D721Med (cell line): ENCODE measurements around the gene EDARADD.

ENCODE experiments used
- DNase-seq: peaks from one replicate; pipeline ENCODE4 v3.0.0; 2011; ENCODE audit warnings: low spot score; ENCODE audit not compliant: insufficient read length
- FAIRE-seq: peaks from 2 replicates; lab custom pipeline; 2011; peaks lifted over from hg19 to GRCh38; lab: Jason Lieb, UNC
- TF ChIP-seq, protein P1 (sequence below): IDR thresholded peaks from 2 replicates; pipeline ENCODE4 v1.5.1; 2012; ENCODE audit warnings: mild to moderate bottlenecking, control low read depth; ENCODE audit not compliant: insufficient read depth; ENCODE audit errors: missing control alignments

The EDARADD gene

GRCh38 chr1:236371083-236371482 lies 23.0 kb upstream of the EDARADD start:
- FAIRE-seq, result no peak
- TF ChIP-seq, protein P1, sequence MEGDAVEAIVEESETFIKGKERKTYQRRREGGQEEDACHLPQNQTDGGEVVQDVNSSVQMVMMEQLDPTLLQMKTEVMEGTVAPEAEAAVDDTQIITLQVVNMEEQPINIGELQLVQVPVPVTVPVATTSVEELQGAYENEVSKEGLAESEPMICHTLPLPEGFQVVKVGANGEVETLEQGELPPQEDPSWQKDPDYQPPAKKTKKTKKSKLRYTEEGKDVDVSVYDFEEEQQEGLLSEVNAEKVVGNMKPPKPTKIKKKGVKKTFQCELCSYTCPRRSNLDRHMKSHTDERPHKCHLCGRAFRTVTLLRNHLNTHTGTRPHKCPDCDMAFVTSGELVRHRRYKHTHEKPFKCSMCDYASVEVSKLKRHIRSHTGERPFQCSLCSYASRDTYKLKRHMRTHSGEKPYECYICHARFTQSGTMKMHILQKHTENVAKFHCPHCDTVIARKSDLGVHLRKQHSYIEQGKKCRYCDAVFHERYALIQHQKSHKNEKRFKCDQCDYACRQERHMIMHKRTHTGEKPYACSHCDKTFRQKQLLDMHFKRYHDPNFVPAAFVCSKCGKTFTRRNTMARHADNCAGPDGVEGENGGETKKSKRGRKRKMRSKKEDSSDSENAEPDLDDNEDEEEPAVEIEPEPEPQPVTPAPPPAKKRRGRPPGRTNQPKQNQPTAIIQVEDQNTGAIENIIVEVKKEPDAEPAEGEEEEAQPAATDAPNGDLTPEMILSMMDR, result no peak
- no peak for DNase-seq

DNA sequence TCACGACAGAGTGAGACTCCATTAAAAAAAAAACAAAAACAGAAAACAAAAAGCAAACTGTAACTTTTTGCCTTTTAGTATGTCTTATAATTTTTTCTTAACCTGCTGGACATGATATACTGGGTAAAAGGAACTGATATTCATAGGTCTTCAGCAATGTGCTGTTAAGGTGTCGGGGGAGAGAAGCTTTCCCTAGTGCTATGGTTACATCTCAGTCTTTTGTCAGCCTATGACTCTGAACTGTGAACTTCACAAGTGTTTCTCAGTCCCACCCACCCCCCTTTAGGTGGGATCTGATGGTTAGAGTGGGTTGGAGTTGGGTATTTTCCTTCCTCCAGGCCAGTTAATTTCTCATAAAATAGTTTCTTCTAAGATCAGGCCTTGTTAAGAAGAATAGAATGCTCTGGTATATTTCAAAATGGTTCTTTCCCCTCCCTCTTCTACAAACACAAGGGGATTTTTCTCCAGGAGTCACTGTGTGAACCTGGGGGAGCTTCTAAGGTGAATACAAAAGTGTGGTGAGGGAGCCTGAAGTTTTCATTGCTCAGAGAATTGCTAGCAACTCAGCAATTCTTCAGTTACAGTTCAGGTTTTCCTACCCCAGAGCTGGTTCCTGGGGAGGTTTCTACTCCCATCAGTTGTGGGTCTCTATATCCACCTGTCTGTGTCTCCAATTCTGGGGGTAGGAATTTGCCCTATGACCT lies 16.1 kb upstream of the EDARADD start:
- TF ChIP-seq, protein P1, result no peak
- DNase-seq (no peak), FAIRE-seq (no peak)

DNA sequence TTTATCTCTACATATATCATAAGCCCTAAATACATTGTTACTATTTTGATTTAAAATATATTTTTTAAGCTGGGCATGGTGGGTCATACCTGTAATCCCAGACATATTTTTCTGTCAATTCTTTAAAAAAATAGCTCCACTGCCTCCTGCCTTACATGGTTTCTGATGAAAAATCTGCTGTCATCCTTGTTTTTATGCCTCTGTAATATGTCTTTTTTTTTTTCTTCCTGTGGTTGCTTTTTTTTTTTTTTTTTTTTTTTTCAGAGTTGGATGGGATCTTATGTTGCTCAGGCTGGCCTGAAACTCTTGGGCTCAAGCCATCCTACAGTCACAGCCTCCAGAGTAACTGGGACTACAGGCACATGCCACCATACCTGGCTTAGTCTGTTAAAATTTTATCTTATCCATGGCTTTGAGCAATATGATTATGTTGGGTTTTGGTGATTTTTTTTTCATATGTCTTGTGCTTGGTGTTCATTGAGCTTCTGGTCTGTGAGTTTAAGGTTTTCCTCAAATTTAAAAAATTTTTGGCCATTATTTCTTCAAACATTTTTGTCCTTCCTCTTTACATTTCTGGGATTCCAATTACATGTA lies 12.4 kb upstream of the EDARADD start:
- FAIRE-seq (peak; percentile 16), DNase-seq (no peak)
- TF ChIP-seq, protein P1, result no peak

DNA sequence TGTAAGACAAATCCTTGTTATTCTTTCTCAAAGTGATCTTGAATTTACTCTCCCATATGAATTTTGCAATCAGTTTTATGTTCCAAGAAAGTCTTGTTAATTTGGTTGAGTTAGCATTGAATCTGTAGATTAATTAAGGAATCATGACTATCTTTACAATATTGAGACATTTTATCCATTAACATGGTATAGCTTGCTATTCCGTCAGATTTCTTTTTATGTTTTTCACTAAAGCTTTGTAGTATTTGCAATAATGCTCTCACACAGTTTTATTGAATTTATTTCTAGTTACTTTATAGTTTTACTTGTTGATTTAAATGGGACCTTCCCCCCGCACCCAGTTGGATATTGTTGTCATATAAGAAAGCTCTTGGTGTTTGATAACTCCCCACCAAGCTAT lies 5.8 kb upstream of the EDARADD start:
- FAIRE-seq (no peak), DNase-seq (no peak)
- TF ChIP-seq, protein P1, result no peak

DNA sequence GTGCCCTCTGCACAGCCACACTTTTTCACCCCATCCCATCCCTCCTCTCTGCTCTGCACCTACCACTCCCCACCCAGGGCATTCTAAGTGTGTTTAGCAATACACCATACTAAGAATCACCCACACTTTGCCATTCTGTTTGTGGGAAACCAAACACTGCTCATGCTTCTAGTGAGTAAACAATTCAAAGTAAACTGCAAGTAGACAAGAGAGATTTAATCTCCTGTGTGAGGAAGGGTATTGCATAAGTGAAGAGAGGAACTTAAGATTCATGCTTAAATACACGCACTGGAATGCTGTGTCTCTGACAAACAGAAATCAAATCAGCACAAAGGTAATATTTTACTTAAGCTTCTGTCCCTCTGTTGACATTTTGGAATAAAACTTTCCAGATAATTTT lies 4.8 kb upstream of the EDARADD start:
- DNase-seq (no peak), FAIRE-seq (no peak)
- TF ChIP-seq, protein P1, result no peak

DNA sequence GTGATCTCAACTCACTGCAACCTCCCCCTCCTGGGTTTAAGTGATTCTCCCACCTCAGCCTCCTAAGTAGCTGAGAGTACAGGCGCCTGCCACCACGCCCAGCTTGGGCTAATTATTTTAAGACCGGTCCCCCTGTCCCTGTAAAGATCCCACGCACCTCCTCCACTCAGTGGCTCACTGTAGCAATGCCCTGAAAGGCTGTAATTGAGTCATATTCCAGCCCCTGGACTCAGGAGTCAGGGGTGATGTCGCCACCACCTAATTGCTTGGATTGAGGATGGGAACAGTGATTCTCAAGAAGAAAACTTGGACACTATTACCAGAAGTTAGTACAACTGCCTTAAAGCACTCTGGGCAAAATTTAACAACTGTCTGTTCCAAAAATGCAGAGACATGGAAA lies 3.1 kb upstream of the EDARADD start:
- no peak for DNase-seq
- no peak for FAIRE-seq
- TF ChIP-seq, protein P1, result no peak

GRCh38 chr1:236392182-236392581 lies 1.9 kb upstream of the EDARADD start:
- no peak for DNase-seq
- no peak for FAIRE-seq
- TF ChIP-seq, protein P1, result no peak
